Measurements from ENCODE around the gene SOX12. TPM values are rescaled to one million over a fixed set of nuclear protein-coding genes. Genes with fewer than 3 reads are reported as not detected.
"Not testable (repeated sequence)": the region's sequence is repeated elsewhere in the genome, so short reads cannot be mapped to it uniquely, and the experiment has no call there.

Gene SOX12
- total and polyA plus RNA-seq, 10 donors = 3.2 to 12.5 (median 7.0) TPM

DNA sequence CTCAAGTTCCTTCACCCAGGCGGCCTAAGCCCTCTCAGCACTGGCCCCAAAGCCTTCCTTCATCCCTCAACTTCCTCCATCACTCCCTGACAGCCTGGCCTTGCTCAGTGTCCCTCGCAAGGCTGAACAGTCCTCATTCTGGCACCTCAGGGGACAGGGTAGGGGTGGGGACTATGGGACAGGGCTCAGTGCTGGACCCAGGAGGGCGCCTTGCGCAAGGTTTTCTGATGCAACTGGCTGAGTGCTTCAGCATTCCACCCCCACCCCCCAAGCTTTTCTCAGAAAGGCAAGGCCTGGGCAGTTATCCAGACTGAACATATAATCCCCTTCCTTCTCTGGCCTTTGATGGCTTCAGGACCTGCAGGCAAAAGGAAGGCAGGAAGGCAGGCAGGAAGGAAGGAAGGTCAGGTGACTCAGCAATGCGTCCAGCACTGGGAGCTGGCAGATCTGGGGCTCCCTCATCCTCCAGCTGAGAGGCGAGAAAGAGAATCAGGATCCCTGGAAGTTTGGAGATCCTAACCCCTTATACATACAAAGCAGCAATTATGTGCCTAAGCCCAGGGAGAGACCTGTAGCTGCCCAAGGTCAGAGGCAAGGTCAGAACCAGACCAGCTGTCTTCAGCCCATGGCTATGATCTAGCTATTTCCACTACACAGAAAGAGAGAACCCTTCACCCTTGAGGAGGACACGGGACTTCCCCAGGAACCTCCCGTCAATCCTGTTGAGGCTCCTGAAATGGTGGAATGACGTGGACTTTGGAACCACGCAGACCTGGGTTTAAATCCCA lies 46.6 kb downstream of the SOX12 start:
- Histone ChIP-seq H3K27me3 (replicated peaks in 1 of 7) (no peaks in the 10 kb centered on the region), H3K4me3 (peak overlapping the region in 1 of 8 donors; percentile 22), H3K4me1 (peaks cover 0 to 41% (median 28%) of the 10 kb centered on the region in 6 donors), H3K27ac (peak overlapping the region; percentile 27 to 81 (median 67)), H3K9me3 (no peaks in the 10 kb centered on the region), H3K36me3 (no peaks in the 10 kb centered on the region)
- no peak for TF ChIP-seq POLR2A (IDR thresholded peaks at IDR 0.05)
- TF ChIP-seq POLR2AphosphoS5 (IDR thresholded peaks at IDR 0.05) = peak in 2 of 3 donors; percentile 66 to 78
- WGBS, 5 donors = 39 to 59% (median 52%) methylated on average over 10 of the region's 10 CpGs
- intact Hi-C loops (cut with DNase I; ENCODE audit: low total_unique reads) = no loop called here
- peak; percentile 82 for DNase-seq

DNA sequence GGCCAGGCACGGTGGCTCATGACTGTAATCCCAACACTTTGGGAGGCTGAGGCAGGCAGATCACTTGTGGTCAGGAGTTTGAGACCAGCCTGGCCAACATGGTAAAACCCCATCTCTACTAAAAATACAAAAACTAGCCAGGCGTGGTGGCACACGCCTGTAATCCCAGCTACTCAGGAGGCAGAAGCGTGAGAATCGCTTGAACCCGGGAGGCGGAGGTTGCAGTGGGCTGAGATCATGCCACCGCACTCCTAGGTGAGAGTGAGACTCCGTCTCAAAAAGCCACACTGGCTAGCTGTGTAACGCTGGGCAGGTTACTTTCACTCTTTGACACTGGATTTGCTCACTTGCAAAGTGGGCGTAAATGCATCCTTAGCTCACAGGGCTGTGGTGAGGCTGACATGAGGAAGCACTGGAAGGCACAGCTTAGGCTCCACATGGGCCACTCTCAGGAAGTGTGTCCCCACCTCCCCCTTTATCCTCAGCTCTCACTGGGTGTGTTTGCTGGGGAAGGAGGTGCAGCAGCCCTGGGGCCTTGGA lies 47.3 kb downstream of the SOX12 start:
- H3K9me3 ChIP-seq; H3K4me3 ChIP-seq; DNase-seq; H3K27me3 ChIP-seq (replicated peaks in 1 of 7); intact Hi-C loops (cut with DNase I; ENCODE audit: low total_unique reads); H3K36me3 ChIP-seq: not testable (repeated sequence)
- Histone ChIP-seq H3K27ac (peak overlapping the region; percentile 27 to 81 (median 67)), H3K4me1 (peaks cover 0 to 41% (median 28%) of the 10 kb centered on the region in 6 donors)
- 68 to 77% (median 72%) methylated on average over 11 of the region's 11 CpGs for WGBS, 5 donors

DNA sequence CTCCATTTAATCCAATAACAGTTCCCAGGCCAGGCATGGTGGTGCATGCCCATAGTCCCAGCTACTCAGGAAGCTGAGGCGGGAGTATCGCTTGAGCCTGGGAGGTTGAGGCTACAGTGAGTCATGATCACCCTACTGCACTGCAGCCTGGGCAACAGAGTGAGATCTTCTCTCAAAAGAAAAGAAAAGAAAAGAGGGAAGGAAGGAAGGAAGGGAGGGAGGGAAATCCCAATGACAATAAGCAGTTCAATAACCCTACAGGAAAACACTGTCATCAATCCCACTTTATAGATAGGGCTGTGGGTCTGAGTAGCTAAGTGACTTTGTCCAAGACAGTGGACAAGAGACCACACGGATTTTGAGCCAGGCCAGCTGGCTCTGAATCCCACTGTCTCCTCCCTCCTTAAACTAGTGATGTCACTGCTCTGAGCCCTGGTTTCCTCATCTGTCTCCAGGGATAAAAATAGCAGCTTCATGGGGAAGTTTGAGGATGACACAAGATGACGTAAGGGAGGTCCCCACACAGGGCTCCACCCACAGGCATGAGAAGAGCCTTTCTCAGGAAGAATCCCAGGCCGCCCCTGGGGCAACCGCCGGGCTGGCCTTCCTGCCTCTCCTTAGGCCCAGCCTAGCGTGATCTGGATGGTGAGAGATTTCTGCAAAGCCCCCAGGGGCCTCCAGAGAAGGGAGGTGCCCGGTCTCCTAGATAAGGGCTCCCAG lies 48.0 kb downstream of the SOX12 start:
- TF ChIP-seq, protein P1, sequence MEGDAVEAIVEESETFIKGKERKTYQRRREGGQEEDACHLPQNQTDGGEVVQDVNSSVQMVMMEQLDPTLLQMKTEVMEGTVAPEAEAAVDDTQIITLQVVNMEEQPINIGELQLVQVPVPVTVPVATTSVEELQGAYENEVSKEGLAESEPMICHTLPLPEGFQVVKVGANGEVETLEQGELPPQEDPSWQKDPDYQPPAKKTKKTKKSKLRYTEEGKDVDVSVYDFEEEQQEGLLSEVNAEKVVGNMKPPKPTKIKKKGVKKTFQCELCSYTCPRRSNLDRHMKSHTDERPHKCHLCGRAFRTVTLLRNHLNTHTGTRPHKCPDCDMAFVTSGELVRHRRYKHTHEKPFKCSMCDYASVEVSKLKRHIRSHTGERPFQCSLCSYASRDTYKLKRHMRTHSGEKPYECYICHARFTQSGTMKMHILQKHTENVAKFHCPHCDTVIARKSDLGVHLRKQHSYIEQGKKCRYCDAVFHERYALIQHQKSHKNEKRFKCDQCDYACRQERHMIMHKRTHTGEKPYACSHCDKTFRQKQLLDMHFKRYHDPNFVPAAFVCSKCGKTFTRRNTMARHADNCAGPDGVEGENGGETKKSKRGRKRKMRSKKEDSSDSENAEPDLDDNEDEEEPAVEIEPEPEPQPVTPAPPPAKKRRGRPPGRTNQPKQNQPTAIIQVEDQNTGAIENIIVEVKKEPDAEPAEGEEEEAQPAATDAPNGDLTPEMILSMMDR (IDR thresholded peaks at IDR 0.05 in 8 of 11, conservative IDR thresholded peaks at IDR 0.05 in 3 of 11) = no peak
- peak in 1 of 3 donors; percentile 36 for TF ChIP-seq POLR2AphosphoS5 (IDR thresholded peaks at IDR 0.05)
- no peaks in the 10 kb centered on the region for H3K9me3 ChIP-seq
- intact Hi-C loops (cut with DNase I; ENCODE audit: low total_unique reads) = no loop called here
- peaks cover 0 to 41% (median 28%) of the 10 kb centered on the region in 6 donors for H3K4me1 ChIP-seq
- 42 to 70% (median 63%) methylated on average over 7 to 9 of the region's 9 CpGs for WGBS, 5 donors
- peak overlapping the region in 6 of 8 donors; percentile 11 to 81 (median 70) for H3K27ac ChIP-seq
- no peaks in the 10 kb centered on the region for H3K36me3 ChIP-seq
- peak; percentile 82 for DNase-seq
- no peaks in the 10 kb centered on the region for H3K27me3 ChIP-seq (replicated peaks in 1 of 7)
- H3K4me3 ChIP-seq = no peak overlapping the region

- DNase-seq = no peak
- Histone ChIP-seq H3K4me1 (peaks cover 0 to 42% (median 28%) of the 10 kb centered on the region in 6 donors), H3K4me3 (no peak overlapping the region), H3K9me3 (no peaks in the 10 kb centered on the region), H3K27me3 (replicated peaks in 1 of 7) (no peaks in the 10 kb centered on the region), H3K27ac (no peak overlapping the region), H3K36me3 (no peaks in the 10 kb centered on the region)
- TF ChIP-seq, protein P1 (IDR thresholded peaks at IDR 0.05 in 8 of 11, conservative IDR thresholded peaks at IDR 0.05 in 3 of 11) = no peak
- TF ChIP-seq POLR2AphosphoS5 (IDR thresholded peaks at IDR 0.05) = no peak
- TF ChIP-seq POLR2A (IDR thresholded peaks at IDR 0.05) = no peak
- intact Hi-C loops (cut with DNase I; ENCODE audit: low total_unique reads) = no loop called here
- WGBS, 5 donors = 85 to 96% (median 91%) methylated on average over 10 of the region's 10 CpGs
Observed at GRCh38 chr20:375265-375889, 50.0 kb downstream of the SOX12 start.

Data from spleen (tissue), 11 donors.